GM21390 (cell line): Measurements from ENCODE around the gene EPGN.

Experiments used
- ATAC-seq: cut with Tn5 transposase; IDR thresholded peaks from one replicate; pipeline ENCODE4 v1.9.1; 2021; ENCODE audit not compliant: unreplicated experiment

EPGN gene

DNA sequence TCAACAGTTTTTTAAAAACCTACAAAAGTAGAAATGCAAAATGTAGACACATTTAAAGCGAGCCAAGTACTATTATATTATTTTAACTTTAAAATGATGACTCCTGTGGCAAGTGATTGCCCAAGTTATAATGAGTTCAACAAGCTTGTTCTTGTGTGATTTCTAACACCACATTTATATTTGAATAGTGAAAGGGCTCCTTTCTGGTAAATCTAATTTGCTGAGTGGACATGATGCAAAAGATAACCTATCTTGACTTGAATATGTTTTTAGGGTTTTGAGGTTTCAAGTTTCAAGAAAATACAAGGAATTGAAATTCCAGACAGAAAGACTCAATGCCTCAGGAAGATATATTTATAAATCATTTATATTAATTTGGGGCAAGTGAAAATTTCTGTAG is 1.1 kb upstream of the EPGN start:
- ATAC-seq = no peak

DNA sequence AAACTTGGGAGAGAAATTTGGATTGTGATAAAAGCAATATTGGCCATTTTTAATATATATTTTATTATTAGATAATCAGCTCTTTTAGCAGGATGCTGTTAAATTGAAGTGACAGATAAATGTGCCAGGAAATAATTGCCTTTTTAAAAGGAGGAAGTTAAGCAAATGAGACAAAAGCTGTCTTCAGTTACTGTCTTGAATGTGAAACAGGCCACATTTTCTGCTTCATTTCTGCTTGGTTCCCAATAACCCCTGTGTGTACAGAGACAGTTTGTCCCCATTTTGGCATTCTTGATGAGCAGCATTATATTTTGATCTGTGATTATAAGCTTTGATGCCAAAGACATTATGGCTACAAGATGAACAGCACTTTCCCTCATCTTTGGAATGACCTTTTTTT is 953 bp downstream of the EPGN start:
- ATAC-seq = peak; percentile 48

DNA sequence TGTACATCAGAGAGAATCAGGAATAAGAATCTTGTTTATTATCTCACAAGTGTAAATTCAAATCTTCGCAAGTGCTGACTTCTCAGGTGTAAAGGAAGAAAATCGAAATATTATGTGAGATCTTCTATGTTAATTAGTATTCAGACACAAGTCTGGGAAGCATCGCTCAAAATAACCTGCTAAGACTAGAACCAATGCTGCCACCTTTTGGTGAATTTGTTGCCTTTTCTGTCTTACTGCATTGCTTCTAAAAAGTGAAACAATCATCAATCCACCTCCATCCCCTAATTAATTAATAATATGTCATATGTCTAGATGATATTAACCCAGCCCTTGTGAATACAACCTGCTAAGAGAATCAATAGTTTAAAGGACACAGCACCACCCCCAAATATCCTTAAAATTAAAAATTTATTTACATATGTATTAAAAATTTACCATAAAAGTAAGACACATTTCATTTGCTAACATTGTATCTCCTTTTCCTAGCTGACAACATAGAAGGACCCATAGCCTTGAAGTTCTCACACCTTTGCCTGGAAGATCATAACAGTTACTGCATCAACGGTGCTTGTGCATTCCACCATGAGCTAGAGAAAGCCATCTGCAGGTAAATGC is 3.5 kb downstream of the EPGN start:
- ATAC-seq = peak; percentile 65

DNA sequence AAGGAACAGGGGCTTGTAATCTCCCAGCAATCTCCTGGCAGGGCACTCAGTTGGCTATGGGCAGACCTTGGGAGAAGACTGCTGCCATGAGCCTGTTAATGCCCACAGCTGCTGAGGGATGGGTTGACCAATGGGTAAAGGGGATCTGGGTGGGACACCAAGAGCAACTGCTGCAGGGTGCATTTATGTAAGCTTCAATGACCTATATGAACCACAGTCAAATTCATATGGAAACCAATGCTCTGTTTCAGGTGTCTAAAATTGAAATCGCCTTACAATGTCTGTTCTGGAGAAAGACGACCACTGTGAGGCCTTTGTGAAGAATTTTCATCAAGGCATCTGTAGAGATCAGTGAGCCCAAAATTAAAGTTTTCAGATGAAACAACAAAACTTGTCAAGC is 6.1 kb downstream of the EPGN start:
- ATAC-seq = no peak

DNA sequence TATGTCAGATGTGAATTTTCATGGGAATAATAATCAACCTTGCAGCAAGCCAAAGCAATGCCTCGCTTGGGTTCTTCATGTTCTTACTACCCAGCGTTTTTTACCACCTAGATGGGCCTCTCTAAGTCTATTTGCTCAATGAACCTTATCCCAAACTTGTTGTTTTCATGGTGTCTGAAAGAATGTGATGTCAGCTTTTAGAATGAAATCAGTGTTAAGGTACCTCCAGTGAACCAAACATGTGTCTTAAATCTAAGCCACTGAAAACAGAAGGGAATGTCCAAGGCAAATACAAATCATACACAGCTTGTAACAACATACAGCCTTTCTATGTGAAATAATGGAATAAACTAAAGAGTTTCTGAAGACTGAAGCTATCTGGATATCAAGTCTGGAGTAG is 6.7 kb downstream of the EPGN start:
- ATAC-seq = no peak

DNA sequence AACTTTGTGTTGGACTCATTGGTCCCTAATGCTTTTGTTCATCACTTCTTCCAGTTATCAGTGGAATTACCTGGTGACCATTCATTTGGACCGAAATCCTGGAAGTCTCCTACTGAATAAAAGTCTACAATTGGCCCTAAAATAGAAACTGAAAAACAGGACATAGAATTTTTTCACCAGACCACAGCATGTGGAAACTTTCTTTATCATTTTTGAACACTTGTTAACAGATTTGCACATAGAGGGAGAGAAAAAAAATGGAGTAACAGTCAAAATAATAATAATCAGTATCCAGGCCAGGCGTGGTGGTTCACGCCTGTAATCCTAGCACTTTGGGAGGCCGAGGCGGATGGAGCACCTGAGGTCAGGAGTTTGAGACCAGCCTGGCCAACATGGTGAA is 7.1 kb downstream of the EPGN start:
- ATAC-seq = no peak

DNA sequence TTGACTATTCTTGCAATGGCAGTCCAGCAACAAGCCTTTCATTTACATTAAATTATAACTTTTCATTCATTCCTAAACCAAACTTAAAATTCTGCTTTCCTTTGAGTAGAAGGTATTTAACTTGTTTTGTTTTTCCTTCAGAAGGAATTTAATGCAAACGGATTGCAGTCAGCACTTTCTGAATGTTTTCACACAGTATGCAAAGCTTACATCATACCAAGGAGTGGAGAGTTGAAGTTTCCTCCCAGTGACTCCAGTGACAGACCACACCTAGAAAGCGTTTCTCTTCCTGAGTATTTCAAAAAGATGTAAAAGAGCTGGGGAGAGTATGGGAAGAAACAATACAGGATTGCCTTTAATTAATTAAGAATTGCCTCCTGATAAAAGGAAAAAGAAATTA is 8.1 kb downstream of the EPGN start:
- no peak for ATAC-seq

DNA sequence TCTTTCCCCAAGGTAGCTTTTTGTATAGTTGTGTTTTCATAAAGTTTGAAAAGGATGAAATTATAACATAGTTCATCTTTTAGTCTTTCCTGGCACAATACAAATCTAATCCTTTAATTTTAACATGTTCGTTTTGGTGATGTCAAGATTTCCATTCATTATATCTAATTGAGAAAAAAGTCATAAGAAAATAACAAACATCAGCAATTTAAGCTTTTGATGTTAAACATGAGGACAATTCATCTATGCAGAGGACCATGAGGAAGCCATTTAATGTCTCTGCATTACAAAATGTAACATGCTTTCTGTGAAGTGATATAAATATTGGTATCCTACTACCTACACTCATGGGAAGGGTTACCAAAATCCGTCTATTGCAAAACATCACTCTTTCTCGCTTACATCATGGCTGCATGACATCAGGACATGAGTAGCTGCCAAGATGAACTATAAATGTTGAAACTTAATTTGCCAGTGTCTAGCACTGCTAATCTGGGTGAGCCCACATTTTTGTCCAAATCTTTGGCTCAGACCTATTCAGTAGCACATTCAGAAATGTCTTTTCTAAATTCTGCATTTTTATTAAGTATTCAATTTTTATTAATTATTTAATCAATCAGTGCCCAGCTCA is 9.5 kb downstream of the EPGN start:
- no peak for ATAC-seq

DNA sequence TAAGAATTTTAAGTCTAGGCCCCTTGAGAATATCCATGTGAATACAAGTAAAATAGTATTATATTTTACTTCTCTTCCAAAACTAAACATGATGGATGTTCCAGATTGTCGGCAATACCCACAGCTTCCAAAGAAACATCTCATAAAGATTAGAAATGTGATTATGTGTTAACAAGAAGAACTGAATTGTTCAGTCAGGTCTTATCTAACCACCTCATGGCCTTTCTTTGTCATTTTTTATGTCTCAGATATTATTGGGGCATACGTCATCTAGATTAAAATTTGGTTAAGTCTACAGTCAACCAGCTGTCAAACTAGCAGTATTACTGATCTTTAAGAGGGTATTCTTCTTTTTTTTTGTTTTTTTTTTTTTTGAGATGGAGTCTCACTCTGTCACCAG is 10.0 kb downstream of the EPGN start:
- ATAC-seq = no peak

DNA sequence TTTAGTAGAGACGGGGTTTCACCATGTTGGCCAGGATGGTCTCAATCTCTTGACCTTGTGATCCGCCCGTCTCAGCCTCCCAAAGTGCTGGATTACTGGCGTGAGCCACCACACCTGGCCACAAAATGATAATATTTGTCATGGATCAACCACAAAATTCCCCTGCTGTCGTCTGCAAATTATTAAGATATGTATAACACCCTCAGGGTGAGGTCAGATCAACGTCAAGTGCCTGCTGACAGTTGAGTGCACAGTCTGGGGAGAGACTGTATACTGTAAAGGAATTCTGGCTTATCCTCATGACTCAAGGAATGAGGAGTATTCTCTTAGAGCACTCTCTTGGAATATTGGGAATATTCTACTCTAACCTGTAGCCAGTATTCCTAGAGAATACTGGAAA is 11.2 kb downstream of the EPGN start:
- ATAC-seq = no peak

DNA sequence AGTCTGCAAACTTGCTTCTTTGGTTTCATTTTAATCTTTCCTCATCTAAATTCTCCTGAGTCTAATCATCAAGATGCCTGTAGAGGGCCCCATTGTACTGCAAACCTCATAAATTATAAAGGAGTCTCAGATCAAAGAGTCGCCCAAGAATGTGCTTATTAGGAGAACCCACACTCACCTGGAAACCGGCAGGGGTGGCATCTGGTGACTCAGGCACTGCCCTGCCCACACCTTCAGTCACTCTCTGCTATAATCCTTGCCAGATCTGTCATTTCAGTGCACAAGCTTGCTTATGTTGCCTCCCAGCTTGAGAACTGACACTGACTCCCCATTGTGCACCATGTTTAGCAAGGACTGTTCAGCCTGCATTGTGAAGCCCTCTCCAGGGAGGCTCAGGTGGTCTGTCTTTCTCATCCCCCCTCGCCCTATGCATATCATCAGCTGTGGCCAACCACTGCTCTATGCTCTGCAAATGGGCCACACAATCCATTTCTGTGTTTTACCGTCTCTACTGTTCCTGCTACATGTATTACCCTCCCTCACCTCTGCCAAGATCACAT is 12.4 kb downstream of the EPGN start:
- peak; percentile 88 for ATAC-seq

DNA sequence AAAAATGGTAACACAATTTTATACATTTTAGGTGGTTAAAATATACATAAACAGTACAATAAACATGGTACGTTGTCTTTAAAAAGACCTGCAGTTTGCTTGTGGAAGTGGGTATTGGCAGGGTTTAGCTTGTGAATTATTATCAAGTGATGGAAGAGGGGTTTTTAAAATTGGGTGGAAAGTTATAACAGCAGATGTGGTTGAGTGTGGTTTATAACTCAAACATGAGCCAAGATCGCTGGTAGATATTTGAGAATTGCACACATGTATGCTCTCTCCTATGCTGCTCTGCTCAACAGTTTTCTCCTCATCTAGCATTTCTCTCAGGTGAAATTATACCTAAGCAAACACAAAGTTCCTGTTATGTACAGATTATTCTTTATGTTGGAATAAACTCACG is 14.0 kb downstream of the EPGN start:
- no peak for ATAC-seq

DNA sequence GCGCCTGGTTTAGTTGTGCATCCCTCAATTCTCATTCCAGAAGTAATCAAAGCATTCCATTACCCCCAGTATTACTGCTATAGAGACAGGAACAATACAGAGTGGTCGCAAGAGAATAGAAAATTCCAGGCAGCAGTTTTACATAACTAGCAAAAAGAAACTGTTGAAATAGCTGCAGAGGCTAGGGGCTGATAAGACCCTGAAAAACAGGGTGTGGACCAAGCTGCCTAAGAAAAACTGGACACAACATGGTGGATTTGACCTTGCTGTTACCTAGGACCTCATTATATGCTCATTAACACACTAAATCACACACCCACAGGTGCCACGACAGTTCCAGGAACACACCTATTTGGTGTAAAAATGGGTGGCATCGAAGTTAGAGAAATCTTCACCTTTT is 15.4 kb downstream of the EPGN start:
- ATAC-seq = no peak

DNA sequence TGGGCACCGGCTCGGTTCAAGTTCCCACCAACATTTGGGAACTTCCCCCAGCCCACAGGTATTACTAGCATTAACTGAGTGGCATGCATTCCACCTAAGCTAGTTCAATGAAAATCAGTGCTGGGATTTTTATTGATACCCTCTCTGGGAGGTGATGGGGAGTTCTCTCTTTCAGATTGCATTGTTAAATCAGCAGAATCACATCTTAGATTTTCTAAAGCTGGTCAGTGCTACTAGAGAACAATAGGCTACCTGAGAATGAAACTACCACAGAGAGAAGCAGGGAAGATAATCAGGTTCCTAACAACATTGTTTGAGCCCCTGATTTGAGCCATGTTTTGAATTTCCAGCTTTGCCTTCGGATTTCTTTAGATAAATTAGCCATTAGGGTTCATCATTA is 16.0 kb downstream of the EPGN start:
- ATAC-seq = no peak

DNA sequence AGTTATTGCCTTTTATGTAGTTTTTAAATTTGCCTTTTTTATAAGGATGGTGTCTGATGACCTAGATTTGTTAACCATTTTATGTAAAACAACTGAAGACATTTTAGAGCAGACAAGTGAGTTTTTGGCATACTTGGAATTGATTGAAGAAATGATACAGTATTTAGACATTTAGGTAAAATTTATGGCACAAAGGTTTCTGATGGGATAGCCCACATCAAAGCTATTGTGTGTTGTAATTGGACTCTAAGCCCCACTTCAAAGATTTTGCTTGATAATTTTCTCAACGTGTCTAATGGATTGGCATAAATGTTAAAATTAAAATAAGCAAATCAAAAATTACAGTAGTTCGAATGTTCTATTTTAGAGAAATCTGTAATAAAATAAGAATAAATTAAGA is 17.6 kb downstream of the EPGN start:
- no peak for ATAC-seq

DNA sequence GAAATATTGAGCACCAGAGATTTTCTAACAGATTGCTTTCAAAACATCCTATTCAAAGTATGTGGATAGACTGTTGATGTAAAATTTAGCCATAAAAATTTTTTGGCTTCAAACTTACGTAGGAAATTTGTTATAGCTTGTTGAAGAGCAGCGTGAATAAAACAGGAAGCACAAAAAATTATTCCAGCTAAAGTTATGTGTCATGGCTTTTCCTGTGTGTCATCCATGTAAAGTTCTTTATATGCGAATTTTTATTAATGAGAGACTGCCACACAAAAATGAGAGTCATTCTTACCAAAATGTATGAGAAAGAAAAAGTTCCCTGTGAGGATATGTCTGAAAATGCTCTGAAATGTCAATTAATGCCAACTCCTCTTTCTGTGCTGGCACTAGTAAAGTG is 19.5 kb downstream of the EPGN start:
- no peak for ATAC-seq

DNA sequence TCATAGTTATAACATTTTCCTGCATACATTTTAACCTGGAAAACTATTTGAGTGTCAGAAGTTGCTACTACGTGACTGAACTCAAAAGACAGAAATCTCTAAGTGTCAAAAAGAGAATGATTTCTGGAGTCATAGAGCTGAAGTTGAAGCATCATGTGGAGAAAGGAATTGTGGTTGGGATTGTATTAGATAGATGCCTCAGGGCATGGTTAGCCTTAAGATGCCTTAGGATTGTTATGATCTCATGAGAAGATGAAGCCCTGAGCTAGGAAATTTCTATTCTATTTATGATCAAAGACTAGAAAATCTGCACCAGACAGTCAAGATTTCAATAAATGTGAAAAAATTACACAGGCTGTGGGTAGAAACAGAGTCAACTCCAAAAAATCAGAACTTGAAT is 20.2 kb downstream of the EPGN start:
- ATAC-seq = no peak

DNA sequence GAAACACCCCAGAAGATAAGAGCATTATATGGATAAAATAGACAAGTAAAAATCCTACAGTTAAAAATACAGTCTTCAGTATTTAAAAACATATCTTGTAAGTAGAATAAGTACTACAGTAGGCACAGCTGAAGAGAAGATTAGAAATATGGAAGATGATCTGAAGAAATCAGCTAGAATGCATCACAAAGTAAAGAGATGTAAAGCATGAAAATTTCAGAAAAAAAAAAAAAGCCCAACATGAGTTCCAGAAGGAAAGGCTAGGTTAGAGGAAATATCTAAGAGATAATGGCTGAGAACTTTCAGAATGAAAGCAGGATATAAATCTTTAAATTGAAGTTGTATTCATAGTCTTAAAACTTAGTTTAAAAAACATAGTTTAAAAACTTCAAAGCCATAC is 21.0 kb downstream of the EPGN start:
- no peak for ATAC-seq

DNA sequence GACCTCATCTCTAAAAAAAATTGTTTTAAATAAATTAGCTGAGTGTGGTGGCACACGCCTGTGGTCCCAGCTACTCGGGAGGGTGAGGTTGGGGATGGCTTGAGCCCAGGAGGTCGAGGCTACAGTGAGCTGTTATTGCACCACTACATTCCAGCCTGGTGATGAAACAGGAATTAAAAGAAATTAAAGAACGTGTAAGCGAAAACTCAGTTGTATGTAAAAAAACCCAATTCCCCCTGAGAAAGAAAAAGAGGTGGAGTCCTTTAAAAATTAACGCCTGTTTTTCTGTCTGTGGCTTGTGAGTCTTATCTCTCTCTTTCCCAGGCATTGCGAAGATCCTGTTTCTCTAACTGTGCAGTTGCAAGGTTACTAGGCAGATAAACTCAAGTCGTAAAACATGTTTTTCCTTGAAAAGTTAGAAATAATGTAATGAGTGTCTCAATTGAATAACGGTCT is 22.1 kb downstream of the EPGN start:
- ATAC-seq = no peak

DNA sequence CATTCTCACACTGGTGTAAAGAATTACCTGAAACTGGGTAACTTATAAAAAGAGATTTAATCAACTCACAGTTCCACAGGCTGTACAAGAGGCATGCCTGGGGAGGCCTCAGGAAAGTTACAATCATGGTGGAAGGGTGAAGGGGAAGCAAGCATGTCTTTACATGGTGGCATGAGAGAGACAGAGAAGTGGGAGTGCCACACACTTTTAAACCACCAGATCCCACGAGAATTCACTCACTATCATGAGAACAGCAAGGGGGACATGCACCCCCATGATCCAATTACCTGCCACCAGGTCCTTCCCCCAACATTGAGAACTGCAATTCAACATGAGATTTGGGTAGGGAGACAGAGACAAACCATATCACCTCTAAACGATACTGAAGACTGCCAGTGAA is 23.0 kb downstream of the EPGN start:
- ATAC-seq = no peak

DNA sequence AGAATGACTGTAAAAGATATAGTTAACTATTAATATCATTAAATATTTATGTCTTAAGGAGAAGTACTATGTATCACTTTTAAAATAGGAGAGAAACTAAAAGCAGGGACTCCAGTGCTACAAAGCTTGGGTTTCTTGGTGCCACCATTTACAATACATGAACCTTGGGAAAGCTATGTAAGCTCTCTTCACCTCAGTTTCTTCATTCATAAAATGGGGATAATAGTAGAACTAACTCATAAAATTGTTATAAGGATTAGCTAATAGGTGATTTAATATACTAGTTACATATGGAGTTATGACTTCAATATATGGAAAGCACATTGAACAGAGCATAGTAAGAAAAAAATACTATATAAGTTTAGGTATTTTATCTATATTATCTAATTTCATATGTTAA is 23.7 kb downstream of the EPGN start:
- no peak for ATAC-seq

DNA sequence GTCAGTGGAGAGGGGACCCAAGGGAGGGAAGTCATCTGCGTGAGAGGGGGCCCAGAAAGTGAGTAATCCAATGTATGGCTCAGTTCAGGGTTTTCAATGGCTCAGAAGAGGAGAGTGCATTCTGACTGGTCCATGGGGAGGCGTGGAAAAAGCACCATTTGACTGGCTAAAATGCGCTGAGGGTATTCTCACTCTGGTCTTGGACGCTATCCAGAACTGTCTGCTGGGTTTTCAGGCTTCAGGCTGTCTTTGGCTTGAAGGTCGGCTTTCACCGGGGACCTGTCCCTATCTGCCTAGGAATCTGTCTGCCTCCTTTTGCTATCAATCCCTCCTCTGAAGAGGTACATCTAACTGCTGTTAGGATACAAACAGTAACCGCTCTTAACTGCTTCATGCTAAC is 26.4 kb downstream of the EPGN start:
- ATAC-seq = no peak
